Activated T-helper 9 cell treated with anti-CD3 and anti-CD28 coated beads, Interleukin-2, amount 50 U/mL, for 16 hours (primary cell): Measurements from ENCODE around the gene TRIM32.

ENCODE experiments used
- DNase-seq: peaks from one replicate; pipeline ENCODE4 v3.0.0-alpha.2; 2020; ENCODE audit warnings: low read depth

TRIM32 gene

GRCh38 chr9:116687074-116687753, at the start of gene TRIM32:
TSS of gene TRIM32 (plus strand) at chr9:116687305. CDS start at chr9:116697743, 10,438 bp downstream.
- DNase-seq = peak; percentile 87

GRCh38 chr9:116639251-116639741, 47.8 kb upstream of the TRIM32 start:
- DNase-seq = no peak

GRCh38 chr9:116641292-116642059, 45.6 kb upstream of the TRIM32 start:
- DNase-seq = no peak

- DNase-seq = no peak
These were observed 43.4 kb upstream of the TRIM32 start for GRCh38 chr9:116643691-116644090.

- DNase-seq = no peak
These were observed 42.9 kb upstream of the TRIM32 start for GRCh38 chr9:116644091-116644688.

GRCh38 chr9:116646661-116647514, 40.2 kb upstream of the TRIM32 start:
- DNase-seq = no peak

- DNase-seq = no peak
These were observed 39.6 kb upstream of the TRIM32 start for GRCh38 chr9:116647515-116647809.

GRCh38 chr9:116653348-116654058, 33.6 kb upstream of the TRIM32 start:
- DNase-seq = no peak

- no peak for DNase-seq
These were observed 33.1 kb upstream of the TRIM32 start for GRCh38 chr9:116654059-116654355.

- no peak for DNase-seq
These were observed 30.6 kb upstream of the TRIM32 start for GRCh38 chr9:116656501-116656971.

- DNase-seq = no peak
These were observed 30.1 kb upstream of the TRIM32 start for GRCh38 chr9:116656977-116657376.

- no peak for DNase-seq
These were observed 28.8 kb upstream of the TRIM32 start for GRCh38 chr9:116658265-116658664.

GRCh38 chr9:116661037-116661954, 25.8 kb upstream of the TRIM32 start:
- no peak for DNase-seq

GRCh38 chr9:116662646-116663310, 24.3 kb upstream of the TRIM32 start:
- no peak for DNase-seq

- DNase-seq = no peak
These were observed 23.5 kb upstream of the TRIM32 start for GRCh38 chr9:116663581-116663980.

GRCh38 chr9:116668970-116669695, 18.0 kb upstream of the TRIM32 start:
- no peak for DNase-seq

GRCh38 chr9:116671605-116672004, 15.5 kb upstream of the TRIM32 start:
- no peak for DNase-seq

GRCh38 chr9:116673375-116673774, 13.7 kb upstream of the TRIM32 start:
- no peak for DNase-seq
